ENCODE data around the gene DEDD2.

DNA sequence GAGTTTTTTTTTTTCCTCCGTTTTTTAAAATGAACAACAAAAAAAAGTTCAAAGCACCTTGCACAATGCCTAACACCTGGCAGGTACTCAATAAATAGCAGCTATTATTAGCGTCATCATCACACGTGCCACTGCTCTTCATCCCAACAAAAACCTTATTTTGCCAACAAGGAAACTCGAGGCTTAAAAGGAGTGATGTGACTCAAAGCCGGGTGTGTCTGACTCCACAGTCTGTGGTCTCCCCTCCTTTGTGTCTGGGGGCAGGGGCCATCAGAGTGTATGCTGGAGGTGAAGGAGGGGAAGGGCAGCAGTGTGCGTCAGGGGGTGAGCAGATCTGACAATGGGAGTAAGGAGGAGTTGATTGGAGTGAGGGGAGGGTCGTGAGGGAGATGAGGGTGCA, 51.2 kb downstream of the DEDD2 start:
- TF ChIP-seq, protein P1, sequence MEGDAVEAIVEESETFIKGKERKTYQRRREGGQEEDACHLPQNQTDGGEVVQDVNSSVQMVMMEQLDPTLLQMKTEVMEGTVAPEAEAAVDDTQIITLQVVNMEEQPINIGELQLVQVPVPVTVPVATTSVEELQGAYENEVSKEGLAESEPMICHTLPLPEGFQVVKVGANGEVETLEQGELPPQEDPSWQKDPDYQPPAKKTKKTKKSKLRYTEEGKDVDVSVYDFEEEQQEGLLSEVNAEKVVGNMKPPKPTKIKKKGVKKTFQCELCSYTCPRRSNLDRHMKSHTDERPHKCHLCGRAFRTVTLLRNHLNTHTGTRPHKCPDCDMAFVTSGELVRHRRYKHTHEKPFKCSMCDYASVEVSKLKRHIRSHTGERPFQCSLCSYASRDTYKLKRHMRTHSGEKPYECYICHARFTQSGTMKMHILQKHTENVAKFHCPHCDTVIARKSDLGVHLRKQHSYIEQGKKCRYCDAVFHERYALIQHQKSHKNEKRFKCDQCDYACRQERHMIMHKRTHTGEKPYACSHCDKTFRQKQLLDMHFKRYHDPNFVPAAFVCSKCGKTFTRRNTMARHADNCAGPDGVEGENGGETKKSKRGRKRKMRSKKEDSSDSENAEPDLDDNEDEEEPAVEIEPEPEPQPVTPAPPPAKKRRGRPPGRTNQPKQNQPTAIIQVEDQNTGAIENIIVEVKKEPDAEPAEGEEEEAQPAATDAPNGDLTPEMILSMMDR (IDR thresholded peaks at IDR 0.05), result no peak
- TF ChIP-seq POLR2A (IDR thresholded peaks at IDR 0.05), result no peak

Data from esophagus squamous epithelium (tissue), 4 donors.